ENCODE data around the gene CDK10.
"Not testable (repeated sequence)": the region's sequence is repeated elsewhere in the genome, so short reads cannot be mapped to it uniquely, and the experiment has no call there.

CDK10 gene

GRCh38 chr16:89686520-89687091, at the start of gene CDK10:
Gene CDK10, plus strand, starts transcription at chr16:89686689. Its CDS starts 22 bp downstream, at chr16:89686711.
- DNase-seq = peak; percentile 87

GRCh38 chr16:89637379-89637778, 49.1 kb upstream of the CDK10 start:
- DNase-seq = no peak

- no peak for DNase-seq
Observed at GRCh38 chr16:89638455-89638854, 48.0 kb upstream of the CDK10 start.

DNA sequence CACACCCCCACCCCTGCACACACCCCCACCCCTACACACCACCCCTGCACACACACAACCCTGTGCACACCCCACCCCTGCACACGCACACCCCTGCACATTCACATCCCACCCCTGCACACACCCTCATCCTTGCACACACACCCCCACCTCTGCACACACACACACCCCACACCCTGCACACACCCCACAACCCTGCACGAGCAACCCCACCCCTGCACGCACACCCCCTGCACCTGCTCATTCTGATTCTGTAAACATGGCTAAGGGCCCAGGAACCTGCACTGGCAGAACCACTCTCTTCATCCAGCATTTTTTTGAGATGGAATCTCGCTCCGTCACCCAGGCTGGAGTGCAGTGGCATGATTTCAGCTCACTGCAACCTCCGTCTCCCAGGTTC, 47.1 kb upstream of the CDK10 start:
- no peak for DNase-seq

DNA sequence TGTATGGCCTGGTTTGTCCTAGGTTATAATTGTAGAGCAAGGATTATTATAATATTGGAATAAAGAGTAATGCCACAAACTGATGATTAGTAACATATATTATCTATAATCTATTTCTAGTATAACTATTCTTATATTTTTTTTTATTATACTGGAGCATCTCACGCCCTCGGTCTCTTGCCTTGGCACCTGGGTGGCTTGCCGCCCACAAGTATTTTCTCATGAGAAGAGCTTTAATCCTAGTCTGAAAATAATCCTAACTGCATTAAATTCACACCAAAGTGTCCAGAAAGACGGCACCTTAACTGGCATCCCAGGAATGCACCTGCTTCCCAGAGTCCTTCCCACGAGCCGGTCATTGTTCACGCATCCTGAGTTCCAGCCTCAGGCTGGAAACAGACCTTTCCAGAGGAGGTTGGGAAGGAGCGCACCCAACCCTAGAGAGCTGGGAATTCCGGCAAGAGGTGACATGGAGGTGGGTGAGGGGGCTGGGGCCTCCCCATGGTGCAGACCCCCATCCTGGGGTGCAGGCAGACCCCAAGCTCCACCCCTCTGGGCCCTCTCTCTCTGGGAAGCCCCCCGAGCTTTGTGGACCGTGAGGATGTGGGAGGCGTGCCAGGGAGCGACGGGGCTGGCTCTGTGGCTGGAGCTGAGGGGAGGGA, 44.9 kb upstream of the CDK10 start:
- DNase-seq = no peak

- no peak for DNase-seq
Observed at GRCh38 chr16:89642574-89642973, 43.9 kb upstream of the CDK10 start.

- DNase-seq = no peak
Observed at GRCh38 chr16:89643769-89644300, 42.7 kb upstream of the CDK10 start.

- no peak for DNase-seq
Observed at GRCh38 chr16:89645122-89645521, 41.4 kb upstream of the CDK10 start.

- no peak for DNase-seq
Observed at GRCh38 chr16:89646270-89646669, 40.2 kb upstream of the CDK10 start.

DNA sequence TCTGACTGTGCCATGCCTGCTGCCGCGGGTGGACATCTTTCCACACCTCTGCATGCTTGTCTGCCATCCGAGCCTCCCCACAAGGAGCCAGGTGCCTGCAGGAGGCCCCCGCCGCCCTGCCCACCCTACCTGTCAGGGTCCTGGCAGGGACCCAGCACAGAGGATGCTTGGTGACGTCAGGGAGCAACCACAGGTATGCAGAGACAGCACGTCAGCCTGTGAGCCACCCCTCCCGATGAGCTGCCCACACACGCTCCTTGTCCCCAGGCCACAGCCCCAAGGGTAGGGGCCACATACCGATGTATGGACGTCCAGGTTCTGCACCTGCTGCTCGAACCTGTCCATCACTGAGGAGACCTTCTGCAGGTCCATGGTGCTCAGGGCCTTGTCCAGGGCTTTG, 39.6 kb upstream of the CDK10 start:
- no peak for DNase-seq

DNA sequence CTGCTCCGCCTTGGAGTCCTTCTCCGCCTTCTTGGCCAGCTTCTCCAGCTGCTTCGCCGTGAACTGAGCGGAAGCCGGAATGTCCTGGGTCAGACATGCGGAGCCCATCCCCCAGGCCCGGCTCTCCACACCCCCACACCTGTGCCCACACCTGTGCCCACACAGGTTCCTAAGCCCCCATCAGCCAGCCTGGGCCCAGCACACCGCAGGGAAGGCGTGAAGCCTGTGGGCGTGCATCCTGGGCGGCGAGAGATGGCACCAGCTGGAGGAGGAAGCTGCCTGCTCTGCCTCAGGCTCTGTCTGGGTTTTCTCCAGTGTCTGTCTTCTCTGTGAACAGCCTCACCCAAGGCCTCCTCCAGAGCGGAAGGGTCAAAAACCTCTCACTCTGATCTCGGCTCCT, 34.9 kb upstream of the CDK10 start:
- DNase-seq = no peak

DNA sequence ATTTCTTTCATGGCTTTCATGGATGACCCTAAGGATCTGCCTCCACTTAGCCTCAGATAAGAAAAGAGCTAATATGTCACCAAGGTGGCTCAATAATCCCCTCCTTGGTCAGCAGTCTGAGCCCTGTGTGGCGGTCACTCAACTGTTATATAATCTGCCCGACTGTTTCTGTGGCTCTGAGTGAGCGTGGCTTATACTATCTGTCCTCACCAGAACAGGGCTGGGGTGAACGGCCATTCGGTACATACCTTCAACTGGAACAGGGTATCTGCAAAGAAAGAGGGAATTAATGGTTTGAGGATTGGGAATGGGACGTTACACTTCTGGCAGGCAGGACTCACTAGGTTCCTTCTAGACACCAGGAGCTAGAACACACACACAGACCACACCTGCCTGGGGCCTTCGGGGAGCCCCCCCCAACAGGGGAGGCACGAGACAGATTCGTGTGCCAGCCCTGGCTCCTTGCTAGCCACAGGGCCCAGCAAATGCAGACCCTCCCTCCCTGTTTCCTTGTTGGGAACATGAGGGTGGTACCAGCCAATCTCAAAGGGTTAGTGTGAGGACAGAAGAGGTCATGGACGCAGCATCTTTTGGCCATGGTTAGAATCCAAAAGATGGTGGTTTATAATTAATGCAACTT, 32.7 kb upstream of the CDK10 start:
- no peak for DNase-seq

GRCh38 chr16:89655062-89655643, 31.3 kb upstream of the CDK10 start:
- DNase-seq = no peak

- no peak for DNase-seq
Observed at GRCh38 chr16:89656435-89657121, 29.9 kb upstream of the CDK10 start.

DNA sequence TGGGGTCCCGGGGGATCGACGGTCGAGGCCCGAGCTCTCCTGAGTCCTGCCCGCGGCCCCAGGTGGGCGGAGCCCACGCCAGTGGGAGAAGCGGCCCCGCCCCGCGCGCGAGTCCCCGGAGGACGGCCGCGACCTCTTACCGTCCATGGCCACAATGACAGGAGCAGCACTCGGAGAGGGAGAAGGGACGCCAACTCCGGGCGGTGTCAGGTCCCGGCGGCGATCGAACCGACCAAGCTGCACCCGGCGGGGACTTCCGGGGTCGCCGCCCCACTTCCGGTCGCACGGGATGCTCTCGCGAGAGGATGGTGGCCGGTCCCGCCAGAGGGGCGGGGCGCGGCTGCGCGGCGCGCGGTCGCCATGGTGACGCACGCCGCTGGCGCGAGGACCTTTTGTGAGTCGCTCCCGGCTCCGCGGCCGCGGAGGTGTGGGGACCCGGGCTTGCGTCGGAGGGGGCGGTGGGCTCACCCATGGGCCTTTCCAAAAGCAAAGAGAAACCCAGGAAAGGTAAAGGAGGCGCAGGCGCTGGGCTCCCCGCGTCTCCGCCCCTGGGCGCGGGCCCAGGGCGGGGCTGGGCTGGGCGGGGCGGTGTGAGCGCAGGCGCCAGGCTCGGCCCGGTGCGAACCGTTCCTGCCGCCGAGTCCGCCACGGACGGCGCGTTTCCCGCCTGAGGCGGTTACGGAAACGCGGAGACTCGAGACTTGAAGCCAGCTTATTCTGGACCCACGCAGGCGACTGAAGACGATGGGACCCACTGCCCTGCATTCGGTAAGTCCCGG, 28.9 kb upstream of the CDK10 start, which contains the start of the genes CHMP1A and SPATA33:
CHMP1A (minus strand) TSS at position 267 of the 779 bp plus-strand sequence; CDS start at position 147, 120 bp downstream.
SPATA33 (plus strand) TSS at position 395 of the 779 bp plus-strand sequence; CDS start at position 471, 76 bp downstream.
- DNase-seq = peak; percentile 90

GRCh38 chr16:89658221-89658879, 28.1 kb upstream of the CDK10 start:
- DNase-seq = no peak

- no peak for DNase-seq
Observed at GRCh38 chr16:89660146-89660545, 26.3 kb upstream of the CDK10 start.

DNA sequence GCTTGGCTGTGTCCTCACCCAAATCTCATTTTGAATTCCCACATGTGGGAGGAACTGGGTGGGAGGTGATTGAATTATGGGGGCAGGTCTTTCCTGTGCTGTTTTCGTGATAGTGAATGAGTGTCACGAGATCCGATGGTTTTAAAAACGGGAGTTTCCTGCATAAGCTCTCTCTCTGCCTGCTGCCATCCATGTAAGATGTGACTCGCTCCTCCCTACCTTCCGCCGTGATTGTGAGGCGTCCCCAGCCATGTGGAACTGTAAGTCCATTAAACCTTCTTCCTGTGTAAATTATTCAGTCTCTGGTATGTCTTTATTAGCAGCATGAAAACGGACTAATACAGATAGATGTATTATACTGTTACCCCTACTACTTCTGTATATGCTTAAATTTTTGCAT, 25.3 kb upstream of the CDK10 start:
- no peak for DNase-seq

GRCh38 chr16:89664238-89664637, 22.3 kb upstream of the CDK10 start:
- not testable (repeated sequence) for DNase-seq

- DNase-seq = not testable (repeated sequence)
Observed at GRCh38 chr16:89667000-89667399, 19.5 kb upstream of the CDK10 start.

DNA sequence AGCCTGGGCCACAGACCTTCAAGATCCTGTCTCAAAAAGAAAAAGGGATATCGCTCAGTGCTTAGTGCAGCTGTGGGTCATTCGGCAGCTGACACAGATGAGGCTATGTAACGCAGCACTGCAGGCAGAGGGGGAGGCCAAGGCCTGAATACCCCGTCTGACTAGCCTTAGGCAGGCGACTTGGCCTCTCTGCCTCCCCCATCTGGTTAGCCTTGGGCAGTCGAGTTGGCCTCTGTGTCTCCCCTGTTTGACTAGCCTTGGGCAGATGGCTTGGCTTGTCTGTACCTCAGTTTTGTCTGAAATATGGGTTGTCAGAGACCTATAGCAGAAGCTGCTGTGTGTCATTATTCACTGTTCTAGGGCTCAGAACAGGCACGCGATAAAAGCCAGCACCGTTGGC, 18.9 kb upstream of the CDK10 start:
- no peak for DNase-seq

GRCh38 chr16:89668790-89669158, 17.7 kb upstream of the CDK10 start:
- no peak for DNase-seq

Data from activated effector memory CD4-positive, alpha-beta T cell treated with Interleukin-2 at 50 U/mL for 16 hours (primary cell).